Hippocampal formation (tissue), 2 donors: ENCODE results near the gene ART4.

Experiments used
- DNase-seq, 2 donors: peaks; one replicate each; lab custom pipeline; 2025; lab: John Stamatoyannopoulos, UW

The ART4 gene

GRCh38 chr12:14850929-14851663 is 7.8 kb upstream of the ART4 start:
- DNase-seq, result no peak

GRCh38 chr12:14849661-14850060 is 6.3 kb upstream of the ART4 start:
- DNase-seq, result no peak

- no peak for DNase-seq
These were observed 3.7 kb upstream of the ART4 start for GRCh38 chr12:14846876-14847580.

- DNase-seq, result no peak
These were observed 2.8 kb upstream of the ART4 start for GRCh38 chr12:14846042-14846587.

- DNase-seq, result peak; percentile 12 to 61
These were observed 2.0 kb upstream of the ART4 start for GRCh38 chr12:14845350-14845750.

DNA sequence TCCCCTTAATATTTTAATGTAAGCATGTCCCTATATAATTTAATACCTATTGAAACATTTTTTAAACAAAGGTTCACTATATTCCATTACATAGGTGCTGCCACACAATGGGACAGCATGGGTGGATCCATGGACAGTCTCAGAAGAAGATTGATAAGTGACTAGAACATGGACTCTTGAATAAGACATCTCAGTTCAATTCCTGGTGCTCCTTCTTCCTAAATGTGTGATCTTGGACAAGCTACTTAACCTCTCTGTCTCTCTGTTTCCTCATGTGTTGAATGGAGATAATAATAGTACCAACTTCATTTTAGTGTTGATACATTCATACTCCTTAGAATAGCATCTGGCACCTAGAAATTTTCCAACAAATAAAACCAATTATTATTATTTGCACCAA is 1.1 kb upstream of the ART4 start:
- no peak for DNase-seq

DNA sequence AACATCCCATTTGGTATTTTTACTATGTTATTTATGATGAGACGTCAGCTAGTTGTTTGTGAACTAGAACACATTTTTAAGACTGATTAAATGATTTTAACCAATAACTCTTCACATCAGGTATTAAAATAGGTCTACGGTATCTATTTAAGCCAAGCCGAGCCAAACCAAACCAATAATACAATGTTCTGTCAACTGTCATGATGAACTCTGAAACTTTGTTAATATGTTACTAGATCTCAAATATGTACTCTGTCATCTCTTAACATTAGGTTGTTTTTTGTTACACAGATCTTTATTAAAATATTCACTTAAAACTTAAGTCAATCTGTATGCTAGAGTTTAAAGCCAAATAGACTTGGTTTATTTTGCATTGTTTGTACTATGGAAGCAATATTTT is 1.0 kb downstream of the ART4 start:
- no peak for DNase-seq

- no peak for DNase-seq
These were observed 1.6 kb downstream of the ART4 start for GRCh38 chr12:14841761-14842160.

- DNase-seq, result no peak
These were observed 2.7 kb downstream of the ART4 start for GRCh38 chr12:14840616-14841015.

- no peak for DNase-seq
These were observed 4.1 kb downstream of the ART4 start for GRCh38 chr12:14839262-14839661.

- no peak for DNase-seq
These were observed 6.8 kb downstream of the ART4 start for GRCh38 chr12:14836336-14837210.

DNA sequence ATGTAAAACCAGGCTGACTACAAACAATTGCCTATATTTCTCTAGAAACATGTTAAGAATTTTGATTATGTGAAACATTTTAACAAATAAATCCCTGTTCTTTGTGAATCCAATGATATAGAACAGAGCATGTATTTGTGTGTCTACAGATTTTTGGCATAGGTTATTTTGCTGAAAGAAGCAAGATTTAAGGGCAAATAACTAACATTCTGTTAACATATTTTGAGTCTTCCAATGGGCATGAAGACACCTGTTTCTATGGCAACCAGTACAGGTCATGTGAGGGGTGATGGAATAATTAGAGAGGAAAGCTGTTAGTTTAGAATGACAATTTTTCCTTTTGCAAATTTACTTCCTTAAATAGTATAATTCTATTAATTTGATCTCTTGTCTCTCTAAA is 8.8 kb downstream of the ART4 start:
- no peak for DNase-seq

GRCh38 chr12:14833952-14834351 is 9.4 kb downstream of the ART4 start:
- DNase-seq, result no peak

DNA sequence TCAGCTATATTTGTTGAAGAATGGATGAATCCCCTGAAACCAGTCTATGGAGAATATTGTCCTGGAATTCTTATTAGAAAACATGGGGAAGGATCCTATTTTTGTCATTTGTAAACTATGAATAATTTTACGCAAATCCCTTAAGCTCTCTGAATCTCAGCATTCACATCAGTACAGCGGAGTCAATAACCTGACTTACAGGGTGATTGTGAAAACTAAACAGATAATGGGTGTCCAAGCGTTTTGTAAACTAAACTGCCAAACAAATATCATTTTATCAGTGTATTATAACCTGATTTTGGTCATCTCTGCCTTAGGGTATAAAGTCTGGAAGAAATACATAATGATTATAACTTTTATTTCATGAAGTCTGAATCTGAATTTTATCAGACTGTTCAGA is 10.0 kb downstream of the ART4 start:
- DNase-seq, result no peak

DNA sequence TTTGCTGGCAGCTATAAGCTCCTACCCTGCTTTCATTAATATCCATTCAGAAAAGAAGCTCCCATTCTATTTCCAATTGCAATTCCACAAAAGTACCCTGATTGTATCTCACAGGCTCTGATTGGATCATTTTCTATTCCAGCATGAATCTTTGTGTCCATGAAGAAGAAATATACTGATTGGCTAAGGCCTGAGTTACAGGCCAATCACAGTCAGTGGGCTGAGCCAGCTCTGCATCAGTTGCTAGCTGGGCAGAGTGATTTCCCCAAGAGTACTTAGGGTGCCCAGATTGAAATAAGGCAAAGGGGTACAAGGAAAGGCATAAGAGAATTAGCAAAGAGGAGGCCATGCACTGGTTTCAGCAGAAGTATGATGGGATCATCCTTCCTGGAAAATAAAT is 14.4 kb downstream of the ART4 start:
- DNase-seq, result no peak

DNA sequence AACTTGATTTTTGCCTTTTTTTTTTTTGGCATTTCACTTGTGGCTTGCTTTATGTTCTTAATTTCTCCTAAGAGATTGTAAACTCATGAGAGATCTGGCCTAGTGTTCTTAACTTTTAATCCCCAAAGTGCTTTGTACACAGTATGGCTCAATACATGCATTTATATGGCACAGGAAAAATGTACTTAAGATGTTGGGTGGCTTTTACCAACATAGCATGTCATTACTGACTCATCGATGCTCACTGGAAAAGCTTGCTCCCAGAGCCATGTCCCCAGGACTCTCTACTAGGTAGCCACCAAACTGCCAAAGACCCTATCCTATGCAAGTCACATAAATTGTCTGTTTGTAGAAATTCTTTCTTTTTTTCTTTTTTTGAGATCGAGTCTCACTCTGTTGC is 16.3 kb downstream of the ART4 start:
- no peak for DNase-seq

DNA sequence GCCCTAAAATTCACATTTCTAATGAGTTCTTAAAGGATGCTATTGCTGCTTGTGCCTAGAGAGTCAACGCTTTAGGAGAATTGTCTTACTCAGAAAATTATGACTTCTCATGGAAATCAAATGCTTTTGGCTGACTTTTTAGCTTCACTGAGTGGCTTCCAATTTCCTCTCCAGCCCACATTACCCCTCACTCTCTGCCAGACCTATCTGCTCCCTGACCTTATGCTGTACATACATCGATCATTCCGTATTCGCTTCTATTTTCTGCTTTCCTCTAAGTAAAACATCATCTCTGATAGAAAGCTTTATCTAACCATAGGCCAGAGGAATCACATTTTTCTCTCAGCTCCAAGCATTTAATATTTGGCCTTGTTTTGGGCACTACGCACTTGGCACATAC is 16.8 kb downstream of the ART4 start:
- no peak for DNase-seq

GRCh38 chr12:14825256-14825655 is 18.1 kb downstream of the ART4 start:
- no peak for DNase-seq

DNA sequence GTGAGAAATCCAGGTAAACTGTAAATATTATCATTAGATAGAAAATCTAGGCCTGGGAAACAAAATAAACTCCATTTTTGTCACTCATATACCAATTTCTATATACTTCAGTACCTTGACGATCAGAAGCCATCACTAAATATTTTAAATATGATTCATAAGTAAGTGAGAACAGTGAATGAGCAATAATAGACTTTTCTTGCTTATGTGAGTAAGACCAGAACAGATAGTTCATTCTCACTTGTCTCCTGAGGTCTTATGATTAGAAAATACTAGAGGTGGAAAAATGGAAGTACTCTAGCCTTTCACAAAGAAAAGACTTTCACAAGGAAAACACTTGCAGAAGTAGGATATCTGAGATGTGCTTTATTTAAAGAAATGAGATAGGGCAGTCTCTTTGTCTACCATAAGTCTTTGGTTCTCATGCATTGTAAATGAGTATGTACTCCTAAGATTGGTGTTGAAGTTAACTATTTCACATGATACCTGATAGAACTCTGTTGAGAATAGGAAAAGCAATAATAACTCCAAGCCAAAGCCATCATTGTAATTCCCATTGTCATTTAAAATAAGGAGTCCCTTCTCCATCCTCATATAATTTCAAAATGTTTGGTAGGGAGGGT is 19.2 kb downstream of the ART4 start:
- DNase-seq, result no peak

- no peak for DNase-seq
These were observed 29.3 kb downstream of the ART4 start, which contains the start of gene SMCO3 for GRCh38 chr12:14814014-14814413. SMCO3 (minus strand) TSS chr12:14814182; CDS start chr12:14806680, 7,502 bp downstream.

DNA sequence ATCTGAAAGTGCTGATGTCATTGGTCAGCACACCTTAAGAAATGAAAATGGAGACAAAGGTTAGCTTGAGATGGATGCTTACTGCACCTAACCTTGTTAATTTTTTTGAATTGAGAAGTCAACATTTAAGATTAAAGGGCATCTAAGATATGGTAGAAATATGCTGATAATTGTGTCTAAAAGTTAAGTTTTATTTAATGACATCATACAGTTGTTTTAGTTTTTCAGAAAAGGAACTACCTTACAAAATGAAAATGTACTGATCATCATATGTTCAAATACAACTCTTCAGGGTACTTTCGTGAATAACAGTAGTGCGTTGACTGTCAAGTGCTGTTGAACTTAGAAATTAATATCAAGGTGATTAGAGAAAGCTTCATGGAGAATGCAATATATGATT is 31.8 kb downstream of the ART4 start:
- DNase-seq, result no peak

DNA sequence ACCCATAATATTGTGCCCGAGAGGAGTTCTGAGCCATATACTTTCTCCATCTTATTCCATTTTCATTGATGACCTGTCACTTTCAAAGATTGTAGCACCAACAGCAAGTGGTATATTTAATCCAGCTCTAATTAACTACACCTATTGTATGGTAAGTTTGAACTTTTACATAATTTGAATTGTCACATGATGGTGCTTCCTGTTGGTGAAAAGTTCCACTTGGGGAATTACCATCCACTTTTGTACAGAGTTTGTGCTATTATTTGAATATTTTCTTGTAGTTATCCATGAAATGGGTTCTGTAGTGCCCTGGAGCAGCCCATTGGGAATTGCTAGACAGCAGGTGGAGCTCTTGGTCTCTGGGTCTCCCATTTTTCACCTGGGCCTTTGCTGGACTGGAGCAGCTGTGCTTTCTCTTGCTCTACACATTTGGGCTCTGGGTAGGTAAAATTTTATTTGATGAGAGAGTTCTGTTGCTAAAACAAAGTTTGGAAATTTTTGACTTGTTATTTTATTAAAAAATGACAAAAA is 32.3 kb downstream of the ART4 start:
- no peak for DNase-seq
